ENCODE measurements around the gene IL22RA1.

DNA sequence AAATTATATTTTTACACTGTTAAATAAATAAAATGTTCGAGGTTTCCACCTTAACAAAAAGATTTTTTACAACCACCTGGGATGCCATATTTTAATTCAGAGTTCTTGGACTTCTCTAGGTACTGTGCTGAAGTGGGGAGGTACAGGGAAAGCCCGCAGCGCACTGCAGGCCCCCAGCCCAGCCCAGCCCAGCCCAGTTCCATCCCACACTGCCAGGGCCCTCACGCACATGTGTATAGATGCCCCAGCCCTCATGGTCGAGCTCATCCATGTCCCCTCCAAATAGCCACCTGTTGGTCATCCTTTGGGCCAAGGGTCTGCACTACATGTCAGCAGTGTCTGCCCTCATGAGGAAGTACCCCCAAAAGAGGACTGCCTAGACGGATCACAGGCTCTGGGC, 19.3 kb downstream of the IL22RA1 start:
- TF ChIP-seq POLR2AphosphoS5 (IDR thresholded peaks at IDR 0.05) = no peak
- TF ChIP-seq, protein P1, sequence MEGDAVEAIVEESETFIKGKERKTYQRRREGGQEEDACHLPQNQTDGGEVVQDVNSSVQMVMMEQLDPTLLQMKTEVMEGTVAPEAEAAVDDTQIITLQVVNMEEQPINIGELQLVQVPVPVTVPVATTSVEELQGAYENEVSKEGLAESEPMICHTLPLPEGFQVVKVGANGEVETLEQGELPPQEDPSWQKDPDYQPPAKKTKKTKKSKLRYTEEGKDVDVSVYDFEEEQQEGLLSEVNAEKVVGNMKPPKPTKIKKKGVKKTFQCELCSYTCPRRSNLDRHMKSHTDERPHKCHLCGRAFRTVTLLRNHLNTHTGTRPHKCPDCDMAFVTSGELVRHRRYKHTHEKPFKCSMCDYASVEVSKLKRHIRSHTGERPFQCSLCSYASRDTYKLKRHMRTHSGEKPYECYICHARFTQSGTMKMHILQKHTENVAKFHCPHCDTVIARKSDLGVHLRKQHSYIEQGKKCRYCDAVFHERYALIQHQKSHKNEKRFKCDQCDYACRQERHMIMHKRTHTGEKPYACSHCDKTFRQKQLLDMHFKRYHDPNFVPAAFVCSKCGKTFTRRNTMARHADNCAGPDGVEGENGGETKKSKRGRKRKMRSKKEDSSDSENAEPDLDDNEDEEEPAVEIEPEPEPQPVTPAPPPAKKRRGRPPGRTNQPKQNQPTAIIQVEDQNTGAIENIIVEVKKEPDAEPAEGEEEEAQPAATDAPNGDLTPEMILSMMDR (IDR thresholded peaks at IDR 0.05) = no peak
- TF ChIP-seq POLR2A (IDR thresholded peaks at IDR 0.05) = no peak
- TF ChIP-seq EP300 (IDR thresholded peaks at IDR 0.05) = no peak
